NCI-H2196 treated with DMSO at 0.1 percent for 48 hours (cell line): ENCODE results near the gene KIAA0825.

Experiments
- DNase-seq: peaks from one replicate; lab custom pipeline; 2025; ENCODE audit not compliant: unreplicated experiment; lab: John Stamatoyannopoulos, UW

Gene KIAA0825

GRCh38 chr5:94314460-94315131 lies 303.8 kb downstream of the KIAA0825 start:
- no peak for DNase-seq

GRCh38 chr5:94313696-94314095 lies 304.7 kb downstream of the KIAA0825 start:
- no peak for DNase-seq

- DNase-seq, result no peak
Observed at GRCh38 chr5:94313188-94313587, 305.2 kb downstream of the KIAA0825 start.

GRCh38 chr5:94312298-94312697 lies 306.1 kb downstream of the KIAA0825 start:
- no peak for DNase-seq

GRCh38 chr5:94310833-94311232 lies 307.6 kb downstream of the KIAA0825 start:
- no peak for DNase-seq

- DNase-seq, result no peak
Observed at GRCh38 chr5:94309141-94309540, 309.3 kb downstream of the KIAA0825 start.

GRCh38 chr5:94308442-94308841 lies 310.0 kb downstream of the KIAA0825 start:
- no peak for DNase-seq

GRCh38 chr5:94304146-94304545 lies 314.3 kb downstream of the KIAA0825 start:
- no peak for DNase-seq

- no peak for DNase-seq
Observed at GRCh38 chr5:94288937-94289336, 329.5 kb downstream of the KIAA0825 start.

GRCh38 chr5:94285984-94286383 lies 332.4 kb downstream of the KIAA0825 start:
- no peak for DNase-seq

- DNase-seq, result no peak
Observed at GRCh38 chr5:94283093-94283492, 335.3 kb downstream of the KIAA0825 start.

- no peak for DNase-seq
Observed at GRCh38 chr5:94281236-94281801, 337.1 kb downstream of the KIAA0825 start.

GRCh38 chr5:94276751-94277150 lies 341.7 kb downstream of the KIAA0825 start:
- DNase-seq, result no peak

GRCh38 chr5:94276048-94276447 lies 342.4 kb downstream of the KIAA0825 start:
- DNase-seq, result no peak

GRCh38 chr5:94274707-94275106 lies 343.7 kb downstream of the KIAA0825 start:
- no peak for DNase-seq

GRCh38 chr5:94268226-94268625 lies 350.2 kb downstream of the KIAA0825 start:
- DNase-seq, result no peak

- no peak for DNase-seq
Observed at GRCh38 chr5:94267350-94267899, 351.0 kb downstream of the KIAA0825 start.

- DNase-seq, result no peak
Observed at GRCh38 chr5:94266170-94266569, 352.2 kb downstream of the KIAA0825 start.

- no peak for DNase-seq
Observed at GRCh38 chr5:94263068-94263467, 355.3 kb downstream of the KIAA0825 start.

GRCh38 chr5:94260096-94260495 lies 358.3 kb downstream of the KIAA0825 start:
- DNase-seq, result no peak

GRCh38 chr5:94254214-94254613 lies 364.2 kb downstream of the KIAA0825 start:
- DNase-seq, result no peak

- no peak for DNase-seq
Observed at GRCh38 chr5:94250985-94251384, 367.4 kb downstream of the KIAA0825 start.

GRCh38 chr5:94249430-94249829 lies 369.0 kb downstream of the KIAA0825 start:
- DNase-seq, result no peak
